Spinal cord (tissue), 10 donors: ENCODE data around the gene GHR. TPM values are rescaled to one million over a fixed set of nuclear protein-coding genes. Genes with fewer than 3 reads are reported as not detected.

Experiments used
- DNase-seq, 6 donors: peaks; one replicate each; pipeline versions ENCODE4 v3.0.0 to v3.0.0-alpha.2; 2013 to 2015; ENCODE audit warnings: low spot score in 6 of 6, low read depth in 4 of 6
- H3K27ac ChIP-seq: one replicate; pipeline ENCODE4 v1.5.1; 2013; ENCODE audit warnings: low read depth, low read length, control low read depth
- H3K27me3 ChIP-seq: one replicate; pipeline ENCODE4 v1.6.1; 2013; ENCODE audit warnings: low read length; ENCODE audit not compliant: control insufficient read depth, insufficient read depth
- H3K36me3 ChIP-seq: one replicate; pipeline ENCODE4 v1.6.1; 2013; ENCODE audit warnings: low read length; ENCODE audit not compliant: control insufficient read depth, insufficient read depth
- H3K4me1 ChIP-seq: one replicate; pipeline ENCODE4 v1.6.1; 2013; ENCODE audit warnings: low read length; ENCODE audit not compliant: control insufficient read depth, insufficient read depth
- H3K4me3 ChIP-seq: one replicate; pipeline ENCODE4 v1.5.1; 2013; ENCODE audit warnings: low read depth, low read length, control low read depth
- H3K9me3 ChIP-seq: one replicate; pipeline ENCODE4 v1.6.1; 2013; ENCODE audit warnings: low read length; ENCODE audit not compliant: control insufficient read depth, insufficient read depth
- WGBS: methylation state at CpG from one replicate; pipeline ENCODE4 v1.1.5; 2013; ENCODE audit warnings: missing lambda C conversion rate; ENCODE audit not compliant: insufficient coverage; 5-methylcytosine and 5-hydroxymethylcytosine counted together
- polyA plus RNA-seq, 2 donors: library from polyadenylated mRNA; unstranded; fragments of 120-200 nt; gene quantifications; one replicate each; pipeline ENCODE4 v1.2.1, GENCODE V29; 2013; ENCODE audit not compliant: insufficient read length in 2 of 2
- total RNA-seq, 2 donors: library from RNA; depleted of rRNA in 1 of 2; stranded (reverse); fragments of 120-200 nt in 1 of 2; fragments of >200 nt in 1 of 2; gene quantifications; one replicate each; pipeline versions ENCODE4 v1.2.3 to v1.2.4, GENCODE V29; 2013 to 2014
- donor health status: healthy.

The GHR gene
- total and polyA plus RNA-seq, 4 donors: 9.9 to 12.7 (median 11.7) TPM

DNA sequence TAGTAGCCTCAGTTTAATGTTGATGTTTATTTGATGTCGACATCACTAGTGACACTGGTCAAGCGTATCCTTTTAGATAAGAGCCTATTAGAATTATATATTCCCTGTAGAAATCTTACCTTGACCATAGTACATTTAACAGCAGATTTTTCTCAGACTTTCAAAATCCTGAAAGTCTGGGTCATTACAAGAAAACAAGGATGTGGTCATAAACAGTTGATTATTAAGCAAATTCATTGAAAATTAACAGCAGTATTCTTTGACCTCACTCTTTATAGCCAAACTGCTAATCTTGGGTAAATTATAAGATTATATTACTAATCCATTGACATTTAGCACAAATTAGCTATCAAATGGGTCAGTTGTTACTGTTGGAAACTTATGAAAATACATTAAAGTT lies 83.4 kb downstream of the GHR start:
- no CpG with 5 or more reads among the region's 2 CpGs for WGBS

DNA sequence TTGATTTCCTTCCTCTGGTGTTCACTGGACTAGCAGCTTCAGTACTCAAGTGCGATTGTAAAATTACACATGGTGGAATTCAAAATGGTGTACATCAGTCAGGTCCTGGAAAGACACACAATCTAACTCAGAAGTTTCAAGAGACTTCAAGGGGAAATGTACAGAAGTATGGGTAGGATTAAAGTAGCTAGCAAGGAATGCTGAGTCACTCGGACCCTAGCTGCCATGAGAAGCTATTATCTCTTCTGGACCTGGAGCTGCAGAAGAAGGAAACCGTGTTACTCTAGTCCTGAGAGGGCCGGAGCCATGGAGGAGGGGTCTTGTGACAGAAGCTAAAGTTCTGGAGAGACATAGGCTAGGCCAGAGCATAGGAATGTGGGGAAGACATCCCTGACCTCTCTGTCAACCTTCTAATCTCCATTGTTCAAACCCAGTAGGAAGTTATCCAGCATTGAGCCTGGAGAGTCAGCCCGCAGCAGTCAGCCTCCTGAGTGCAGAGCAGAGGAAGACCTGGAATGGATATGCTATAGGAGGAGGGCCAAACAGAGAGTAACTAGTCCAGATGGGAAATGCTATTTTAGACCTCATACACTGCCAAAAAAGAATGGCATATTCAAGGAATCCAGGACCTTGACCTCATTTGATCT lies 84.3 kb downstream of the GHR start:
- no peaks in the 10 kb centered on the region for H3K9me3 ChIP-seq
- no peaks in the 10 kb centered on the region for H3K27me3 ChIP-seq
- H3K4me1 ChIP-seq: no peaks in the 10 kb centered on the region
- H3K4me3 ChIP-seq: no peak overlapping the region
- H3K36me3 ChIP-seq: no peaks in the 10 kb centered on the region
- WGBS: 73% methylated on average over 3 of the region's 5 CpGs
- DNase-seq: no peak
- H3K27ac ChIP-seq: no peak overlapping the region

More for the DNA sequence above, 83.4 kb downstream of the GHR start:
- no peak for DNase-seq
- Histone ChIP-seq H3K36me3 (no peaks in the 10 kb centered on the region), H3K9me3 (no peaks in the 10 kb centered on the region), H3K27ac (no peak overlapping the region), H3K4me1 (no peaks in the 10 kb centered on the region), H3K4me3 (no peak overlapping the region), H3K27me3 (no peaks in the 10 kb centered on the region)

GRCh38 chr5:42513246-42513645 lies 90.0 kb downstream of the GHR start:
- DNase-seq: no peak
- H3K36me3 ChIP-seq: no peaks in the 10 kb centered on the region
- H3K27ac ChIP-seq: no peak overlapping the region
- H3K27me3 ChIP-seq: no peaks in the 10 kb centered on the region
- H3K4me1 ChIP-seq: no peaks in the 10 kb centered on the region
- H3K9me3 ChIP-seq: no peaks in the 10 kb centered on the region
- 98% methylated on average over 7 of the region's 9 CpGs for WGBS
- no peak overlapping the region for H3K4me3 ChIP-seq

DNA sequence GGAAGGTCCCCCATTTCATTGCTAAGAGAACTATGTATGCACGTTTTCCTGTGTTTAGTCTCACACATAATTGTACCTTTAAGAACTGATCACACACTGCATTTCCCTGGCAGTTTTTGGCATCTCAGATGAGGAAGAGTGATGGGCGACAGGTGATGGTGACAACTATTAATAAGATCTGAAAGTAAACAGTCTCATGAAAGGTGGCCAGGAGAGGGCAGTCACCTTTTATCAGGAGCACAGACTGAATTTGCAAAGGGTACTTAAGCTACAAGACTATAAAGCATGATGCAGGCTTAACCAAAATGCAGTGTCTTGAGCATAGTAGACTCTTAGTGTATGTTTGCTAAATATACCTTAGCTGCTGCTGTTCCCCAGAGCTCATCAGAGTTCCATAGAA lies 91.5 kb downstream of the GHR start:
- no peak overlapping the region for H3K4me3 ChIP-seq
- no peaks in the 10 kb centered on the region for H3K27me3 ChIP-seq
- H3K36me3 ChIP-seq: no peaks in the 10 kb centered on the region
- no peaks in the 10 kb centered on the region for H3K4me1 ChIP-seq
- WGBS: no CpG with 5 or more reads among the region's 2 CpGs
- no peak overlapping the region for H3K27ac ChIP-seq
- H3K9me3 ChIP-seq: no peaks in the 10 kb centered on the region
- DNase-seq: no peak

- no peak for DNase-seq
- no peak overlapping the region for H3K4me3 ChIP-seq
- H3K9me3 ChIP-seq: no peaks in the 10 kb centered on the region
- no peaks in the 10 kb centered on the region for H3K4me1 ChIP-seq
- H3K27ac ChIP-seq: no peak overlapping the region
- no CpG with 5 or more reads among the region's 3 CpGs for WGBS
- no peaks in the 10 kb centered on the region for H3K36me3 ChIP-seq
- no peaks in the 10 kb centered on the region for H3K27me3 ChIP-seq
Observed at GRCh38 chr5:42515504-42515903, 92.3 kb downstream of the GHR start.

DNA sequence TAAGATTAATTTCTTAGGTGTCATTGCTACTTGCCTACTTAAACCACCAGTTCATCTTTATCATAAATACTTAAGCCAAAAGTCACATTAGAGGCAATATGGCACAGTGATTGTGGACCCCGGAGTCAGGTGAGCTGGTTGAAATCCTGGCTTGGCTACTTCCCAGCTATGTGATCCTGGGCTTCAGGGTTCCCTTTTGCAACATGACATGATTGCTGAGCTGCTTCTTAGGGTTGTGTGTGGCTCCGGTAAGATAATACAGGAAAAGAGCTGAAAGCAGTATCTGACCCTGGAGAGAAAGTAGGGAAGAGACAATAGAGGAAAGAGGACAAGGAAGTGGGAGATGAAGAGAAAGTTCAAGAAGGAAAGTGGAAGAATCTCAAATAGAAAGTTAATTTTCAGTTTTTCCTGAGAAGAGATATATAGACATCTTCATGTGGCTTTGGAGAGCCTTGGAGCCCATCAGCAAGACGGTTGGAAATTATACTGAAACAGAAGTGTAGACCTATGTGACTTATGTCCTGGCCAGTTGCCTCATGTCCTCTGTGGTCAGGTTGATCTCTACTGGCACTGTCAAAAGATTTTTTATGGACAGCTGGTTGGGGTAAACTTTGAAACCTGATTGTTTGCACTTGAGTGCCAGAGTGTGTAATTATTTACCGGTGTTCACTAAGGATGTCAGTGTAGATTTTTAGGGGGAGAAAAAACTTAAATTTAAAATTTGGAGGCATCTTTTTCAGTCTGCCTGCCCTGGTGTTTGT lies 93.2 kb downstream of the GHR start:
- Histone ChIP-seq H3K4me1 (no peaks in the 10 kb centered on the region), H3K4me3 (no peak overlapping the region), H3K36me3 (no peaks in the 10 kb centered on the region), H3K27ac (no peak overlapping the region), H3K9me3 (no peaks in the 10 kb centered on the region), H3K27me3 (no peaks in the 10 kb centered on the region)
- WGBS: 84% methylated on average over 3 of the region's 4 CpGs
- DNase-seq: no peak

- no peaks in the 10 kb centered on the region for H3K36me3 ChIP-seq
- H3K4me3 ChIP-seq: no peak overlapping the region
- no peaks in the 10 kb centered on the region for H3K27me3 ChIP-seq
- no peaks in the 10 kb centered on the region for H3K9me3 ChIP-seq
- no CpG with 5 or more reads among the region's 2 CpGs for whole genome bisulfite sequencing
- no peak overlapping the region for H3K27ac ChIP-seq
- DNase-seq: no peak
- H3K4me1 ChIP-seq: no peaks in the 10 kb centered on the region
Observed at GRCh38 chr5:42517164-42517563, 93.9 kb downstream of the GHR start.

DNA sequence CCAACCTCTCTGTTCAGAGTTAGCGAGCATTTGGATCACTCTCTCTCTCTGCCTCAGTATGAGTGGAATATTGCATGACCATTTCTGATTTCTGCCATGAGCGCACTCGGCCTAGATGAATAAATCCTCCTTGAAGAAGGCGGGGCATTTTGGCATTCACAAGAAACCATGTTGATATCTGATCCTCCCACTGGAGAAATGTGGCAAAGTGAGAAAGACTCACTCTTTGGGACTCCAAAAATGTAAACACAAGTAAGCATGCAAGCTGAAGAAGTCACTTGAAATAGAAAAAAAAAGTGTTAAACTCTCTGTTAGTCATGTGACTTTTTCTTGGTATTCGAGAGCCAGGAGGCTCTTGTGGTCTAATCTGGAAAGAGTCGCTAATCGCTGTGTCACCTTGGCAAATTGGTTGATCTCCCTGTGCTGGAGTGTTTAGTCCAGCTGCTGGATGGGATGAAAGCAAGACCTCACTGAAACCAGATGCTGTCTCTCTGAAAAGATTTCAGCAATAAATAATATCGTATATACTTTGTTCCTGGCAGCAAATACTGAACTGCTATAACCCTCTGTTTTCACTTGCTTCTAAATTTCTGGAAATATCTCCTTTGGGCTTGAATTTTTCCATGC lies 95.5 kb downstream of the GHR start:
- 90% methylated on average over 8 of the region's 8 CpGs for WGBS
- no peaks in the 10 kb centered on the region for H3K4me1 ChIP-seq
- H3K27me3 ChIP-seq: no peaks in the 10 kb centered on the region
- no peaks in the 10 kb centered on the region for H3K36me3 ChIP-seq
- H3K9me3 ChIP-seq: no peaks in the 10 kb centered on the region
- no peak overlapping the region for H3K27ac ChIP-seq
- DNase-seq: no peak
- H3K4me3 ChIP-seq: no peak overlapping the region

GRCh38 chr5:42520203-42520602 lies 97.0 kb downstream of the GHR start:
- H3K4me3 ChIP-seq: no peak overlapping the region
- no peaks in the 10 kb centered on the region for H3K27me3 ChIP-seq
- no peaks in the 10 kb centered on the region for H3K4me1 ChIP-seq
- H3K27ac ChIP-seq: no peak overlapping the region
- H3K36me3 ChIP-seq: no peaks in the 10 kb centered on the region
- no peaks in the 10 kb centered on the region for H3K9me3 ChIP-seq
- DNase-seq: no peak

DNA sequence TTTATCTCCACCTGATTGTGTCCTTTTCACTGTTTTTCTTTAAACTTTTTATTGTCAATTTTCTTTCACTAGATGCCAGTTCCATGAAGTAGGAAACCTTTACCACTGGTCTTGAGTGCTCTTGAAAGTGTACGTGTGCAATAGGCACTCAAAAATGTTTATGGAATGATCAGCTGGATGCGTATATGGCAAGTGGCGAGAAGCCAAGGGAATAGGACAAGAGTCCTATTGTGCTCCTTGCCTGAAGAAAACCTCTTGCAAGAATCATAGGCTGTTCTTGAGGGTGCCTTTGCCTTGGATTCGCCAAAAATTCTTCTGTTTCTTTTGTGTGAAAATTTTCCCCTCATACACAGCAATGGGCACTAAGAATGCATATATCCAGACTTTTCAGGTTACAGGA lies 97.7 kb downstream of the GHR start:
- 70% methylated on average over 3 of the region's 4 CpGs for WGBS

More for the DNA sequence above, 97.7 kb downstream of the GHR start:
- DNase-seq: peak in 2 of 6 donors; percentile 16 to 40
- Histone ChIP-seq H3K4me3 (no peak overlapping the region), H3K4me1 (no peaks in the 10 kb centered on the region), H3K36me3 (no peaks in the 10 kb centered on the region), H3K27ac (no peak overlapping the region), H3K9me3 (no peaks in the 10 kb centered on the region), H3K27me3 (no peaks in the 10 kb centered on the region)
